HG03097 (cell line): ENCODE data around the gene UBAP2.

ENCODE experiments used
- ATAC-seq: cut with Tn5 transposase; IDR thresholded peaks from one replicate; pipeline ENCODE4 v1.9.1; 2021; ENCODE audit not compliant: unreplicated experiment, low FRiP score

Gene UBAP2

GRCh38 chr9:33884856-33885701 lies 163.6 kb downstream of the UBAP2 start:
- no peak for ATAC-seq

GRCh38 chr9:33881635-33882034 lies 167.1 kb downstream of the UBAP2 start:
- ATAC-seq = no peak

GRCh38 chr9:33880211-33881089 lies 168.2 kb downstream of the UBAP2 start:
- ATAC-seq = no peak

- ATAC-seq = no peak
These were observed 169.9 kb downstream of the UBAP2 start for GRCh38 chr9:33878691-33879366.

- ATAC-seq = no peak
These were observed 170.8 kb downstream of the UBAP2 start for GRCh38 chr9:33877727-33878489.
